Neuronal stem cell (in vitro differentiated cells): ENCODE measurements around the gene KLHL25.

Source experiments
- DNase-seq: peaks from one replicate; pipeline ENCODE4 v3.0.0-alpha.2; 2013; ENCODE audit warnings: low spot score
- H2AFZ ChIP-seq: one replicate; pipeline ENCODE4 v1.6.1; 2013; ENCODE audit warnings: mild to moderate bottlenecking, low read length, inconsistent platforms
- H2AK5ac ChIP-seq: 2 replicates; pipeline ENCODE4 v1.6.1; 2013; ENCODE audit warnings: low read depth, mild to moderate bottlenecking, inconsistent platforms, low read length, moderate library complexity, mixed read lengths
- H2BK120ac ChIP-seq: 2 replicates; pipeline ENCODE4 v1.6.1; 2013; ENCODE audit warnings: low read depth, mild to moderate bottlenecking, inconsistent platforms, low read length, moderate library complexity, mixed read lengths
- H2BK12ac ChIP-seq: one replicate; pipeline ENCODE4 v1.6.1; 2013; ENCODE audit warnings: low read length, inconsistent platforms
- H2BK15ac ChIP-seq: 2 replicates; pipeline ENCODE4 v1.6.1; 2013; ENCODE audit warnings: mild to moderate bottlenecking, low read length, inconsistent platforms, mixed read lengths
- H2BK5ac ChIP-seq: one replicate; pipeline ENCODE4 v1.6.1; 2013; ENCODE audit warnings: inconsistent platforms, mild to moderate bottlenecking, low read length, moderate library complexity
- H3K14ac ChIP-seq: one replicate; pipeline ENCODE4 v1.6.1; 2013; ENCODE audit warnings: low read length, inconsistent platforms
- H3K18ac ChIP-seq: 2 replicates; pipeline ENCODE4 v1.6.1; 2013; ENCODE audit warnings: low read length, inconsistent platforms
- H3K23ac ChIP-seq: 2 replicates; pipeline ENCODE4 v1.6.1; 2013; ENCODE audit warnings: low read depth, mild to moderate bottlenecking, mixed read lengths, low read length, inconsistent platforms; ENCODE audit not compliant: poor library complexity
- H3K27ac ChIP-seq: replicated peaks from 3 replicates; pipeline ENCODE4 v1.5.1; 2013; ENCODE audit warnings: low read length, inconsistent platforms
- H3K27me3 ChIP-seq, 3 experiments: 2 replicates each; pipeline ENCODE4 v1.6.1; 2013; ENCODE audit warnings: low read length in 3 of 3, mild to moderate bottlenecking in 2 of 3, inconsistent platforms in 1 of 3, low read depth in 1 of 3, mixed read lengths in 1 of 3, moderate library complexity in 1 of 3; ENCODE audit not compliant: control insufficient read depth in 3 of 3, insufficient read depth in 3 of 3
- H3K36me3 ChIP-seq, 2 donors: replicated peaks in 1 of 2; 2 replicates each; pipeline ENCODE4 v1.6.1; 2013; ENCODE audit warnings: low read length in 2 of 2; ENCODE audit not compliant: control insufficient read depth in 2 of 2, insufficient read depth in 2 of 2
- H3K4ac ChIP-seq: 2 replicates; pipeline ENCODE4 v1.6.1; 2013; ENCODE audit warnings: inconsistent platforms, mild to moderate bottlenecking, low read length, moderate library complexity
- H3K4me1 ChIP-seq, 2 donors: 1 replicate in 1 of 2; 2 replicates in 1 of 2; pipeline ENCODE4 v1.6.1; 2013; ENCODE audit warnings: low read length in 2 of 2, low read depth in 1 of 2; ENCODE audit not compliant: control insufficient read depth in 2 of 2, insufficient read depth in 1 of 2
- H3K4me2 ChIP-seq: one replicate; pipeline ENCODE4 v1.6.1; 2013; ENCODE audit warnings: mild to moderate bottlenecking, low read length, inconsistent platforms; ENCODE audit not compliant: insufficient read depth, poor library complexity, severe bottlenecking
- H3K4me3 ChIP-seq, 2 donors: 2 replicates each; pipeline ENCODE4 v1.5.1; 2013; ENCODE audit warnings: low read length in 2 of 2, mild to moderate bottlenecking in 2 of 2, inconsistent platforms in 1 of 2, moderate library complexity in 1 of 2
- H3K79me1 ChIP-seq: one replicate; pipeline ENCODE4 v1.6.1; 2013; ENCODE audit warnings: low read depth, mild to moderate bottlenecking, inconsistent platforms, low read length, moderate library complexity
- H3K9ac ChIP-seq: one replicate; pipeline ENCODE4 v1.6.1; 2013; ENCODE audit warnings: mild to moderate bottlenecking, low read depth, low read length, inconsistent platforms; ENCODE audit not compliant: poor library complexity
- H3K9me3 ChIP-seq, 2 donors: replicated peaks in 1 of 2; 2 replicates each; pipeline versions ENCODE3 to v1.6.1; 2013; ENCODE audit warnings: low read length in 2 of 2, mild to moderate bottlenecking in 2 of 2, inconsistent platforms in 1 of 2, low read depth in 1 of 2, mixed read lengths in 1 of 2, moderate library complexity in 1 of 2; ENCODE audit not compliant: control insufficient read depth in 2 of 2, insufficient read depth in 1 of 2
- H4K8ac ChIP-seq: one replicate; pipeline ENCODE4 v1.6.1; 2013; ENCODE audit warnings: low read depth, mild to moderate bottlenecking, inconsistent platforms, low read length, moderate library complexity
- H4K91ac ChIP-seq: one replicate; pipeline ENCODE4 v1.6.1; 2013; ENCODE audit warnings: low read length, low read depth, mild to moderate bottlenecking, inconsistent platforms; ENCODE audit not compliant: poor library complexity
- WGBS, 2 donors: extraction: QIAGEN DNeasy Blood & Tissue Kit; methylation state at CpG; one replicate each; pipeline ENCODE4 v1.1.7; 2013; ENCODE audit warnings: missing lambda C conversion rate in 2 of 2, mixed read lengths in 1 of 2; ENCODE audit not compliant: insufficient read length in 2 of 2, insufficient replicate concordance in 1 of 2; ENCODE audit errors: extremely low coverage in 2 of 2; 5-methylcytosine and 5-hydroxymethylcytosine counted together

The KLHL25 gene

DNA sequence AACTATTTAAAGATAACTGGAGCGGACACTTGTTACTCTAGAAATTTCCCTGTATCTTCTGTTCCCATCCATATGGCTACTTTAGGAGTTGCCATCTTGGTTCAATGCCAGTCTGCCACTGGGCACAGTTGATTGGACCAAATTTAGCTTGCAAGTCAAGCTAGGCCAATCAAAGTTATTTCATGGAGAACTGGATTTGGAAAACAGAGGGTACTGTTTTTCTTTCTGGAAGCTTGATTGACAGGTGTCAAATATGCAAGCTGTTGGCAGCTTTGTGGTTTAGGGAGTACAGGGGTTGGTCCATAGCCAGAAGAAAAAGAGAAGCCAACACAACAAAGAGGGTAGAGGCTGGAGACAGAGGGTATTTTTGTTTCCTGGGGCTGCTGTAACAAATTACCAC is 33.4 kb upstream of the KLHL25 start:
- no peak overlapping the region for H3K4me2 ChIP-seq
- H2BK5ac ChIP-seq = no peak overlapping the region
- no peaks in the 10 kb centered on the region for H3K27me3 ChIP-seq
- H3K18ac ChIP-seq = no peak overlapping the region
- peaks cover 2 to 6% of the 10 kb centered on the region in 2 donors for H3K4me1 ChIP-seq
- no peaks in the 10 kb centered on the region for H3K79me1 ChIP-seq
- H2AFZ ChIP-seq = no peak overlapping the region
- DNase-seq = no peak
- H2BK15ac ChIP-seq = no peak overlapping the region
- no peak overlapping the region for H4K8ac ChIP-seq
- no peak overlapping the region for H3K23ac ChIP-seq
- H2BK120ac ChIP-seq = no peak overlapping the region
- H4K91ac ChIP-seq = no peak overlapping the region
- no peak overlapping the region for H3K14ac ChIP-seq
- WGBS, 2 donors = no CpG with 5 or more reads among the region's 1 CpG
- no peak overlapping the region for H3K27ac ChIP-seq
- H3K9ac ChIP-seq = no peak overlapping the region
- no peak overlapping the region for H2AK5ac ChIP-seq
- H2BK12ac ChIP-seq = no peak overlapping the region
- H3K4me3 ChIP-seq = no peak overlapping the region
- H3K36me3 ChIP-seq = no peaks in the 10 kb centered on the region
- H3K4ac ChIP-seq = no peak overlapping the region
- H3K9me3 ChIP-seq = no peaks in the 10 kb centered on the region

DNA sequence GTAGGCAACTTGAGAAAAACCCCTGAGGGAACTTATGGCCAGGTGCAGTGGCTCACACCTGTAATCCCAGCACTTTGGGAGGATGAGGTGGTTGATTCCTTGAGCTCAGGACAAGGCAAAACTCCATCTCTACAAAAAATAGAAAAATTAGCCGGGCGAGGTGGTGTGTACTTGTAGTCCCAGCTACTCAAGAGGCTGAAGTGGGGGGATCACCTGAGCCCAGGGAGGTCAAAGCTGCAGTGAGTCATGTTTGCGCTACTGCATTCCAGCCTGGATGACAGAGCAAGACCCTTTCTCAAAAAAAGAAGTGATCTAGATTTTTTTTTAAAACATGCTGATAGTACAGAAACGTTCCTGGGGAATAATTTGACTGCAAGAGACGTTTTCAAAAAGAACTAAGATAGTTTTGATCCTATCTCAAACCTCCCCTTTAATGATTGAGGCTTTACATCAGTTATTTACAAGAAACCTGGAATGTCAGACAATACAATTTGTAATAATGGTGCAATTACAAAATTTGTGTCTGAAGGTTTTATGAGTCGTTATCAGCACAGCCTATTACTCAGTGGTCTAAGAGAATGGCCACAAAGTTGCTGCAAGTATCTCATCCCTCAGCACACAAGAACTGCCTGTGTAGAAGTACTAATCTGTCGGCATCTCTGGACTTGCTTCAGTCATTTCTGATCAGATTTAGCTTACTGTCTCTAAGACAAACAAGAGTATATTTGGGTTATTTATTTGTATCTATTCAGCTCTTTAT is 32.2 kb upstream of the KLHL25 start:
- H3K9ac ChIP-seq = no peak overlapping the region

DNA sequence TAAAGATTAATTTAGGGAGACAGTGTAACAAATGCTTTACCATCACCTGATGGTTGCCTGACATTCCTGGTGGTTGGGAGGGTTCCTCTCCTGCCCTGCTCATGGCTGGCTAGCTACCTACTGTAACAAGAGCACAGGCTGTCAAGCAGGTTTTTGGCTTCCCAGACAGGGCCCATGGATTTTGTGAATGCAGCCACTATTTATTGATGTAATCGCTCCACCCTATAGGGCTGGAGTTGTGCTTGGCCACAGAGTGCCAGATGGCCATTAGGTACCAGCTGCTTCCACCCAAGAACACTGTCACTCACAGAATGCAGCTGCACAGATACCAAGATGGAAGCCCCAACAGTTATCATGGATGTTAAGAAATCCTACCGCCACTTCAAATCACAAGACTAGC is 31.0 kb upstream of the KLHL25 start:
- H4K8ac ChIP-seq = no peak overlapping the region
- H3K4ac ChIP-seq = no peak overlapping the region
- no peak overlapping the region for H2BK5ac ChIP-seq
- H2AK5ac ChIP-seq = no peak overlapping the region
- no peak overlapping the region for H3K4me3 ChIP-seq
- no peak overlapping the region for H4K91ac ChIP-seq
- H3K79me1 ChIP-seq = no peaks in the 10 kb centered on the region
- no peak overlapping the region for H3K14ac ChIP-seq
- H3K9ac ChIP-seq = no peak overlapping the region
- H3K27ac ChIP-seq = no peak overlapping the region
- no peak overlapping the region for H3K23ac ChIP-seq
- no peak overlapping the region for H3K18ac ChIP-seq
- no peaks in the 10 kb centered on the region for H3K27me3 ChIP-seq
- no peaks in the 10 kb centered on the region for H3K36me3 ChIP-seq
- H2AFZ ChIP-seq = no peak overlapping the region
- DNase-seq = no peak
- H3K4me2 ChIP-seq = no peak overlapping the region
- no peaks in the 10 kb centered on the region for H3K9me3 ChIP-seq
- H2BK120ac ChIP-seq = no peak overlapping the region
- no peak overlapping the region for H2BK12ac ChIP-seq
- H2BK15ac ChIP-seq = no peak overlapping the region
- WGBS, 2 donors = no CpG with 5 or more reads among the region's 2 CpGs
- H3K4me1 ChIP-seq = peaks cover 2 to 6% of the 10 kb centered on the region in 2 donors

More for the DNA sequence above, 32.2 kb upstream of the KLHL25 start:
- Histone ChIP-seq H2BK12ac (no peak overlapping the region), H2BK5ac (no peak overlapping the region), H3K4me3 (no peak overlapping the region), H2BK120ac (no peak overlapping the region), H3K4me1 (peaks cover 2 to 6% of the 10 kb centered on the region in 2 donors), H2BK15ac (no peak overlapping the region), H3K9me3 (no peaks in the 10 kb centered on the region), H3K23ac (no peak overlapping the region), H3K18ac (no peak overlapping the region), H3K27ac (no peak overlapping the region), H4K8ac (no peak overlapping the region), H3K79me1 (no peaks in the 10 kb centered on the region), H3K4ac (no peak overlapping the region), H2AFZ (no peak overlapping the region), H3K27me3 (no peaks in the 10 kb centered on the region), H3K36me3 (no peaks in the 10 kb centered on the region), H2AK5ac (no peak overlapping the region), H3K4me2 (no peak overlapping the region), H4K91ac (no peak overlapping the region), H3K14ac (no peak overlapping the region)
- no CpG with 5 or more reads among the region's 7 CpGs for WGBS, 2 donors
- DNase-seq = no peak

DNA sequence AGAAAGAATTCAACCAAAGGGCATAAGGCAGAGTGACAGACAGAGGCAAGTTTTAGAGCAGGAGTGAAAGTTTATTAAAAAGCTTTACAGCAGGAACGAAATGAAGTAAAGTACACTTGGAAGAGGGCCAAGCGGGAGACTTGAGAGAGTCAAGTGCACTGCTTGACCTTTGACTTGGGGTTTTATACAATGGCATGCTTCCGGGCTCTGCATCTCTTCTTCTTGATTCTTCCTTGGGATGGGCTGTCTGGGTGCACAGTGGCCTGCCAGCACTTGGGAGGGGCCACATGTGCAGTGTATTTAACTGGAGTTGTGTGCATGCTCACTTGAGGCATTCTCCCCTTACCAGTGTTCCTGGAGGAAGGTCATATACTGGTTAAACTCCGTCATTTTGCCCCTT is 30.4 kb upstream of the KLHL25 start:
- H3K4me2 ChIP-seq = no peak overlapping the region
- H3K18ac ChIP-seq = no peak overlapping the region
- H2BK120ac ChIP-seq = no peak overlapping the region
- H2BK12ac ChIP-seq = no peak overlapping the region
- H2AFZ ChIP-seq = no peak overlapping the region
- H2BK5ac ChIP-seq = no peak overlapping the region
- no peak overlapping the region for H3K4me3 ChIP-seq
- no peak overlapping the region for H3K23ac ChIP-seq
- peaks cover 2 to 5% of the 10 kb centered on the region in 2 donors for H3K4me1 ChIP-seq
- H3K79me1 ChIP-seq = no peaks in the 10 kb centered on the region
- no peak overlapping the region for H4K91ac ChIP-seq
- H3K27ac ChIP-seq = no peak overlapping the region
- no peak overlapping the region for H3K4ac ChIP-seq
- H3K14ac ChIP-seq = no peak overlapping the region
- no CpG with 5 or more reads among the region's 4 CpGs for WGBS, 2 donors
- H3K9me3 ChIP-seq = no peaks in the 10 kb centered on the region
- H4K8ac ChIP-seq = no peak overlapping the region
- no peak overlapping the region for H2BK15ac ChIP-seq
- DNase-seq = no peak
- no peaks in the 10 kb centered on the region for H3K36me3 ChIP-seq
- H3K9ac ChIP-seq = no peak overlapping the region
- no peaks in the 10 kb centered on the region for H3K27me3 ChIP-seq
- no peak overlapping the region for H2AK5ac ChIP-seq
